Neural crest cell (in vitro differentiated cells): ENCODE data around the gene GMPS. TPM values are rescaled to one million over a fixed set of nuclear protein-coding genes. Genes with fewer than 3 reads are reported as not detected.

Source experiments
- DNase-seq: peaks from one replicate; pipeline ENCODE4 v3.0.0; 2021; ENCODE audit warnings: low read depth, mixed read lengths, low spot score
- H3K27ac Mint-ChIP-seq: one replicate; pipeline ENCODE4 v1.8.0; 2021; ENCODE audit warnings: mild to moderate bottlenecking, mixed read lengths; ENCODE audit not compliant: unreplicated experiment
- H3K27me3 Mint-ChIP-seq: 2 replicates; pipeline ENCODE4 v1.8.0; 2021; ENCODE audit warnings: low read depth, mild to moderate bottlenecking, mixed read lengths
- H3K36me3 Mint-ChIP-seq: 2 replicates; pipeline ENCODE4 v1.8.0; 2021; ENCODE audit warnings: low read depth, mild to moderate bottlenecking, mixed read lengths
- H3K4me1 Mint-ChIP-seq: 2 replicates; pipeline ENCODE4 v1.8.0; 2021; ENCODE audit warnings: mixed read lengths
- H3K4me3 Mint-ChIP-seq: one replicate; pipeline ENCODE4 v1.8.0; 2021; ENCODE audit warnings: mild to moderate bottlenecking, mixed read lengths
- H3K9me3 Mint-ChIP-seq: 2 replicates; pipeline ENCODE4 v1.8.0; 2021; ENCODE audit warnings: mixed read lengths
- CTCF ChIP-seq: fragments of 200-600 bp; sonication (generic); conservative IDR thresholded peaks from 2 replicates; pipeline ENCODE4 v1.5.0; 2021; ENCODE audit warnings: antibody characterized with exemption, mild to moderate bottlenecking
- total RNA-seq: library from RNA; stranded (reverse); gene quantifications from 2 replicates; pipeline ENCODE4 v1.2.1, GENCODE V29; 2021

The GMPS gene
- total RNA-seq, 1 donor from 2014 or later: 129 TPM

GRCh38 chr3:155978324-155978723, 107.9 kb downstream of the GMPS start:
- no peak overlapping the region for H3K4me3 Mint-ChIP-seq
- H3K27me3 Mint-ChIP-seq: no peaks in the 10 kb centered on the region
- H3K9me3 Mint-ChIP-seq: no peaks in the 10 kb centered on the region
- TF ChIP-seq CTCF: peak; percentile 49
- DNase-seq: no peak
- peaks cover 5% of the 10 kb centered on the region for H3K4me1 Mint-ChIP-seq
- no peak overlapping the region for H3K27ac Mint-ChIP-seq
- no peaks in the 10 kb centered on the region for H3K36me3 Mint-ChIP-seq

DNA sequence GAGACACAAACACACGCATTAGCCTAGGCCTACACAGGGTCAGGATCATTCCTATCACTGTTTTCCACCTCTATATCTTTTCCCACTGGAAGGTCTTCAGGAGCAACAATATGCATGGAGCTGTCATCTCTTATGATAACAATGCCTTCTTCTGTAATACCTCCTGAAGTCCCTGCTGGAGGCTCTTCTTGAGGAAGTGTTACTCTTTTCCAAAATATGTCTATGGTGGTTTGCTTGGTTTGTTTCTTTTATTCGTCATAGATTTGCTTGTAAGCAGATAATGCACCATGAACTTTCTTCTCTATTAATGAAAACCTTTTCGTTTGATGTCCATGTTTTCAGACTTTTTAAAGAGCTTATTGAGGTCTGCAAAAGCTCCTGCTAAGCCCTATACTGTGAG, 109.3 kb downstream of the GMPS start:
- no peaks in the 10 kb centered on the region for H3K4me1 Mint-ChIP-seq
- no peak for TF ChIP-seq CTCF
- no peak overlapping the region for H3K27ac Mint-ChIP-seq
- no peaks in the 10 kb centered on the region for H3K27me3 Mint-ChIP-seq
- H3K4me3 Mint-ChIP-seq: no peak overlapping the region
- DNase-seq: no peak
- H3K9me3 Mint-ChIP-seq: no peaks in the 10 kb centered on the region
- no peaks in the 10 kb centered on the region for H3K36me3 Mint-ChIP-seq

GRCh38 chr3:155981669-155982068, 111.2 kb downstream of the GMPS start:
- Mint-ChIP-seq H3K27ac (no peak overlapping the region), H3K36me3 (no peaks in the 10 kb centered on the region), H3K9me3 (no peaks in the 10 kb centered on the region), H3K4me1 (no peaks in the 10 kb centered on the region), H3K4me3 (no peak overlapping the region), H3K27me3 (no peaks in the 10 kb centered on the region)
- no peak for DNase-seq
- TF ChIP-seq CTCF: no peak

DNA sequence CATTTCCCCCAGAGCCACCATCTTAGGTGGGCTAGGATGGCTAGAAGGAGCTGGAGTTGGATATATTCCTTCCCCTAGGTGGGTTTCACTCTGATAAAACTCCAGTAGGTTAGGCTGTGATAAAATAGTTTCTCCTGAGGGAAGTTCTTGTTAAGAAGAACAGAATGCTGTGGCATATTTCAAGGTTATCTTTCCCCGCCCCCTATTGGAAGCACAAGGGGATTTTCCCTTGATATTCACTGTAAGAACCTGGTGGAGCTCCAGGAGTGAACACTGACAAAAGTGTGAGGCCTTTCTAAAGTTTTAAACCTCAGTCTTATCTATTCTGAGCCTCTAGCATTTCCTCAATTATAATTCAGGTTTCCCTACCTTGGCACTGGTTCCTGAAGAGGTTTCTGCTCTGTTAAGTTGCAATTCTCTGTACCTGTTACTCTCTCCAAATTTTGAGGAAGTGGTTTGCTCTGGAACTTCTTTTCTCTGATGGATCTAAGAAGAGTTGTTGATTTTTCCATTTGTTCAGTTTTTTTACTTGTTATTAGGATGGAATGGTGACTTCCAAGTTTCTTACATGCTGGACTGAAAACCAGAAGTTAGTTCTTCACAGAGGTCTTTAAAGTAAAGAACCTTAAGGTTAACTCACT, 113.5 kb downstream of the GMPS start:
- Mint-ChIP-seq H3K4me3 (no peak overlapping the region), H3K4me1 (no peaks in the 10 kb centered on the region), H3K27ac (no peak overlapping the region), H3K27me3 (no peaks in the 10 kb centered on the region), H3K9me3 (no peaks in the 10 kb centered on the region), H3K36me3 (no peaks in the 10 kb centered on the region)
- no peak for DNase-seq
- TF ChIP-seq CTCF: peak; percentile 22

- TF ChIP-seq CTCF: no peak
- Mint-ChIP-seq H3K27ac (no peak overlapping the region), H3K27me3 (no peaks in the 10 kb centered on the region), H3K4me3 (no peak overlapping the region), H3K4me1 (no peaks in the 10 kb centered on the region), H3K36me3 (no peaks in the 10 kb centered on the region), H3K9me3 (no peaks in the 10 kb centered on the region)
- no peak for DNase-seq
Measured at GRCh38 chr3:155984791-155985417, 114.5 kb downstream of the GMPS start.
